Hippocampal formation (tissue), 2 donors: ENCODE data around the gene SNX10.
A peak's percentile ranks its signal among the peaks of the same experiment; 100 is the strongest.

ENCODE experiments used
- DNase-seq, 2 donors: peaks; one replicate each; lab custom pipeline; 2025; lab: John Stamatoyannopoulos, UW

SNX10 gene

DNA sequence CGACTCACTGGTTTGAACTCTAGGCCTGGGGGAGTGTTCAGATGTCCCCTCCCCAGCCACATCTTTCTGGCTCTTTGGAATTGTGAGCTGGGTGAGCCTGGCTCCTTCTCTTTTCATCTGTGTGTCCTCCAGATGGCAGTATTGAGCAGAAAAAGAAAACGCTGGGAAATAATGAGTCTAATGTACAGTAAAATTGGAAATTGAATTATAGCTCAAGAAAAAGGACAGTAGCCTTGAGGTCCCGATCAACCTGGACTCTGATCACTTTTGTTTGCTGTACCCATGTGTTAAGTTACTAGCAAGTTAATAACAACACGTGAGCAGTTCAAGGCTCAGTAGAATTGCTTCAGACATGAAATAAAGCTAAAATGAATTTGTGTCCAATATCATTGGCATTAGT is 77.9 kb downstream of the SNX10 start:
- peak in 1 of 2 donors; percentile 75 for DNase-seq

DNA sequence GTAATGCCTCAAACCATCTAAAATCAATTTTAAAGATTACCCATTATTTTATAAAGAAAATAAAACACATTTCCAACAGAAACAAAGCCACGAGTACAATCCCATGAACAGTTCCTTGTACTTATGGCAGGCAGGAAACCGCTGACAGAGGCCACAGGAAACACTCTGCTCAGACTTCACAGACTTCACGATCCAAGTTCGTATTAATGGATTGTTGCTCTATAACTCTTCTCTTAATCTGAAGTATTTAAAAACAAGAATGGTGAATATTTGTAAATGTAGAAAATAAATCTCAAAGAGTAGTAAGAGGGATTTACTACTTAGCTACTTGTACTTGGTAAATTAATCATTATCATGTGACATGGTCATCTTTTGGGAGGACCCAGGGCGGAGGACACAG is 78.3 kb downstream of the SNX10 start:
- no peak for DNase-seq

DNA sequence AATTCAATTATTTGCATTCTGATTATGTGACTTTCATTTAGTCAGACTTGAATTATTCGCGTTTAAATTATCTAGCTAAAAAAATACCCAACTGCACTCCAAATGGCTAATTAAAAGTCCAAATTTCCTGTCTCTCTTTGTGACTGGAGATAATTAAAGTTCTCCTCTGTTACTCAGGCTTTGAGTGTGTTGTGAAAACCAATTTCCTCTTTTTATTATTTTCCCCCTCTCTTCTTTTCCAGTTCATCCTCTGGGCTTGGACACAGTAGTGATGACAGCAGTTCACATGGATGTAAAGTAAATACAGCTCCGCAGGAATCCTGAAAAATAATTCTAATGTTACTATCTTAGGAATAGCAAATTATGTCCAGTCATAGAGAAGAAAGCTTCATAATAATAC is 80.6 kb downstream of the SNX10 start:
- no peak for DNase-seq

DNA sequence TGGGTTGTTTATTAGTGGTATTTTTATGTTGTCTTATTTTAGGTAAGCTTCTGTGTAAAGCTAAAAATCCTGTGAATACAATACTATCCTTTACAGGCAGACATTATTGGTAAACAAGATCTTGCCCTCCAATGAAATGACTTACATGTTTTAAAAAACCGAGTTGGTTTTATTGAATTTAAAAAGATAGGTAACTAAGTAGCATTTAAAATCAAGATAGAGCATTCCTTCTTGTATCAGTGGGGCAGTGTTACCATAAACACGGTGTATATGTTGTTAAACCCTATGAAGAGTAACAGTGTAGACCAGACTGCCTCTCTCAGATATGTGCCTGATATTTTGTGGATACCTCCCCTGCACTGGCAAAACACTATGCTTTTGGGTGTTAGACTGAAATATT is 81.0 kb downstream of the SNX10 start:
- DNase-seq, result no peak

DNA sequence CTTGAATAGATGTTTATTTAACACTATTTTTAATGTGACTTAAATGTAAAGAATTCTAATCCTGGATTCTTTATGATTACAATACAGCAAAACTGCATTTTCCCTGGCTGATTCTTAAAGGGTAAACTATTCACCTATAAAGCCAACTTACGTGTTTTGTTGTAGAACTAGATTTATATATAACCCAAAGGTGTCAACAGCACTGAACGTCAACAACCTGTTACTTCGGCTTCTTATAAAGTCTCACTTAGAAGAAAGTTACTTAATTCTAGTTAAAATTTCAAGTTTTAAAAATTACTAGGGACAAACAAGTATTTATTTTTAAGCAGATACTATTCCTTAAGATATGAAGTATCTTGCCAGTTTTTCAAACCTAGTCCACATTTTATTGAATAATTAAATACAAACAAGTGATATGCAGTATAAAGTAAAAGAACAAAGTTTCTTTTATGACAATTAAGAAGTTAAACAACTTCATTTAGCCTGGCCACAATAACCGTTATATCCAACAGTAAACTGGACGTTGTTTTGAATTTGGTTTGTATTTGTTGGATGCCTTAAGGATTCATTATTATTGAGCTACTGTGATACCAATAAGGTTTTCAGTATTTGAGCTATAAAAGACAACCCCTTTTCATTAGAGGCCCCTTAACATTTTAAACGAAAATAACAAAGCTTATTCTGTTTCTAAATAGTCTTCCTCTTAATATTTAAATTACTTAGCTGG is 83.1 kb downstream of the SNX10 start:
- DNase-seq, result no peak

DNA sequence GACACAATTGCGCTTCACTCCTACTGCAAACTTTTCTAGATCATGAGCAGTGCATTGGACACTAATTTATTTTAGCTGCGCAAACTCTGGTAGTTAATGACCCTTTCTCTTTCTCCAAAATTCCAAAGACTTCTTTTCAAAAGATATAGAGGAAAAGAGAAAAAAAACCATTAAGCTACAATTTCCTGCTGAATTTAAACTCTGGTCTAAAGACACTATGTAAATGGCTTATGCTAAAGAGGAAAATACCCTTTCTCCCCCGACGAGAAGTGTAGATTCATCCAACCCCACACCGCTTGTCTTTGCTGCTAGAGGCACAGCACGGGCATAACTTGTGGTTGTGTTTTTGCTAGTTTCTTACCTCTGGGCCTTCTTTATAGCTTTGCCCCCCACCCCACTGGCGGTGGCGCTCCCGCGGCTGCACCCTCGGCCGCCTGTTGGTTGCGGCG is 84.1 kb downstream of the SNX10 start:
- DNase-seq, result no peak

DNA sequence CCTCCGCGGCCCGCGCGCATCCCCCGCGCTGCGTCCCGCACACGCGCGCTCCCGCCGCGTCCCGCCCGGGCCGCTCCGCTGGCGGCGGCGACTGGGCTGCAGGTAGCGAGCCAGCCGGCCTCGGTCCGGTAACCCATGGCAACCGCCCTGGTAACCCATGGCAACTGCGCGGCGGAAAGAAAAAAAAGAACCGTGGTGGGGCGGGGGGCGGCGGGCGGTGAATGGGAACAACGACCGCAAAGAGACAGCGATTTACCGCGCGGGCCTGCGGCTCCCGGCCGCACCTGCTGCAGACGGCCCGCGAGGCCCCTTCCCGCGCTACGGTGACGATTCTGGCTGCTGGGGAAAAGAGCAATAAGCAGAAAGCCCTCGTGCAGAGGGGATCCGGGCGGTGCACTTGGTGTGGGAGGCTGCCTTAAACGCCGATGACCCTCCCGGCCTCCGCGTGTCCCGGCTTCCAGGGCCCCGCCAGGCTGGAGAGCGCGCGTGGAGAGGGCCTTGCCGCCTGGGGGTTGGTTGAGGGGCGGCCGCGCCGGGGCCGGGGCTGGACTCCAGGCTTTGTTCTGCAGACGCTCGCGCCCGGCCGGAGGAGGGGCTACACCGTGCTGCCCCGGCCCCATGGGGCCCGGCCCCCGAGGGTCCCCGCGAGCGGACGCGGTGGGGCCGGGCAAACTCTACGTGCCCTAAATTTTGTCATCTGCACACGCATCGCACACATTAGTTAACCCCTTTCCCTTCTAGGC is 84.7 kb downstream of the SNX10 start:
- DNase-seq, result peak in 1 of 2 donors; percentile 20

DNA sequence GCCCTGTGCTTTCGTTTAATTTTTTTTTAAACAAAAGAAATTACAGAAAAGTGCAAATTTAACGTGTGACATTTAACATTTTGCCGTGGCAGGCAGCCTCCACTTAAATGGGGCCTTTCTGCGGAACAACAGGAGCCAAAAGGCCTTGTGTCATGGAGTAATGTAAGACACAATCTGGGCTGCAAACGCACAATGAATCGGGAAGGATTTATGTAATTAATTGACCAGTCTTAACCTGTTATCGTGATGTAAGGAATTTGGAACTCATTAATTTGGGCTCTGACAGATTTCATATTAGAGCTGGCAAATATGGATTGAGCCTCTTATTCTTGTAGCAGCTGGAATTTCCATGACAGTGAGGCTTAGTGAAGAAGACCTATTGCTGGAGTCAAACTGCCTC is 86.4 kb downstream of the SNX10 start:
- no peak for DNase-seq

DNA sequence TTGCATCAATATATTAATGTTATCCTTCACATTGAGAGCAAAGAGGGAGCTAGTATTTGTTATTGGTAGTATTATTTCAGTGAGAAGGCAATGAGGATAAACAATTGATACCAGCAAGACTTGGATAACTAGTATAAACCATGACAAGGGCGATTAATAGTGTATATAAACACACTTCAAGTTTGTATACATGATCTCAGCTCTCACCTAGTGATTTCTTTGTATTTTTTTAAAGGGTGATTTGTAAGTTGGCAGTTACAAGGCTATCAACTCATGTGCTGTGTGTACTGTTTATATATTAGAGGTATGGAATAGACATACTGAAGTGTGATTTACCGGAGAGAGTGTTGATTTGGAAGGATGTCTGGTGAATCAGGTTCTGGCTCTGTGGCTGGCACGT is 88.0 kb downstream of the SNX10 start:
- DNase-seq, result no peak

DNA sequence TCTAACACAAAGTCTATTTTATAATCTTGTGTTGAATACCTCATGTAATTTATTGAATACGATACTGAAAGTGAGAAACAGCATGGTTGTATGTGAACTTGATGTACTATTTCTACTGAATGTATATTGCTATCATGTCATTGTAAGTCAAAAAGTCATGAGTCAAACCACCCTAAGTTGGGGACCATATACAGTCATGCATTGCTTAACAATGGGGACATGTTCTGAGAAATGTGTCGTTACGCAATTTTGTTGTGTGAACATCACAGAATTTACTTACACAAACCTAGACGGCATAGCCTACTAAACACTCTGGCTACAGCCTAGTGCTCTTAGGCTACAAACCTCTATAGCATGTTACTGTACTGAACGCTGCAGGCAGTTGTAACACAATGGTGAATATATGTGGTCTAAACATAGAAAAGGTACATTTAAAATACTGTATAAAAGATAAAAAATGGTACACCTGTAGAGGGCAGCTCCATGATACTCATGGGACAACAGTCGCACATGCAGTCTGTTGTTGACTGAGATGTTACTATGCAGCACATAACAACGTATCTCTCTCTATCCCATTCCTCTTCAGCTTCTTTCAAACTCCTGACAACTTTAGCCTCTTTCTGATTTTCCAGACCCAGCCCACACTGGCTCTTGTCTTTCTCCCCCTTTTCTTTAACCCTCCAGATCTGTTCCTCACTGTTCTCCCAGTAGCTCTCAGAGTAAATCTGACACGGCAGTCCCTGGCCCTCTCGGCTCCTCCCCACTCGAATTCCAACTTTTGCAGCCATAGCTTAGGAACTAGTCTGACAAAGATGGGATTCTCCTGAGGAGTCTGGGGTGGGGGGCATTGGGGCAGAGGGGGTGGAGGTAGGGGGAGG is 90.1 kb downstream of the SNX10 start:
- DNase-seq, result no peak

DNA sequence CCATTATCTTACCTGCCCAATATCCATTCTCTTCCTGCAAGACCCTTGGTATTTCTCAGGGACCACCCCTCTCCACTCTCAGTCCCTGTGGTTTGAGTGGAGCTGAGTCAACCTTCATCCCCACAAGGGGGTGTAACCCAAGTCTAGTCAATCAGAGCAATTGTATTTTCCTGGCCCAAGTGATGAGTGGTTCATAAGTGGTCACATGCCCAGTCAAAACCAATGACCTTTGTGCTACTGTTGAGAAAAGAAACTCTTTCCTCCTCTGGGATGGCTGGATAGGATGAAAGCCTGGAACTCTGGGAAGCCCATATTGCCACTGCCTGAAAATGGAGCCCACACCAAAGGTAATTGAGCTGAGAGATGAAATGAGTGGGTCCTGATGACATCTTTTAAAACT is 93.6 kb downstream of the SNX10 start:
- no peak for DNase-seq

DNA sequence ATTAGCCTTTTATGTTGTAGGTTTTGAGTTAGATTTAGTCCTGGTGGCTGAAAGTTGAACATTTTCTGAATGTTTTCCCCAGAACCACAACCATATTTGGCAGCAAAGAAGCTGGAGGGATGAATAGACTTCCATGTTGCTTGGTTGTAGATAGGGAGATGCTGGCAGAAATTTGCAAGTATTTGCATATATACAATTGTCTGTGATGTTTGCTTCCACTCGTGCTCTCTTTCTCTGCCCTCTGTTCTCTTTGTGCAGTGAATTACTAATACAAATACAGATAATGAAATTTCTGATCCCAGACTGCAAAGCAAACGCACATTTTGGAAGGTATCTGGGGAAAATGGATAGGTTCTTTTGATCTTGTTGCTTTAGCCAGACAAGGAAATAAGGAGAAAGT is 96.1 kb downstream of the SNX10 start:
- DNase-seq, result no peak

DNA sequence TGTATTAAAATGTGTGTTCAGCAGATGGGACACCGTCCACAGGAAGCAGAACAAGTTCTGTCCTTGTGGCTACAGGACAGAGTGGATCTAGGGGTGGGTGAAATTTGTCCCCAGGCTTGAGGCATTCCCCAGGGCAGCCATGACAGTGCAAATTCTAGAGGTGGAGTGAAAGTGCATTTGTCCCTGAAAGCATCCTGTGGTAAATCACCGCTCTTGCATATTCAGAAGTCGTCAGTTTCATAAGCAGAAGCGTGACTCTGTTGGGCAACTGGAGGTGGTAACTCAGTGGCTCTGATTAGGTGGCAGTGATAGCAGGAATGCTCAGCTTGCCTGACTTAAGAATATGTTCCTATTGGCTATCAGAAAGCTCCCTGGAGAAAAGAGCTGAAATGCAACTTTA is 96.6 kb downstream of the SNX10 start:
- DNase-seq, result no peak

DNA sequence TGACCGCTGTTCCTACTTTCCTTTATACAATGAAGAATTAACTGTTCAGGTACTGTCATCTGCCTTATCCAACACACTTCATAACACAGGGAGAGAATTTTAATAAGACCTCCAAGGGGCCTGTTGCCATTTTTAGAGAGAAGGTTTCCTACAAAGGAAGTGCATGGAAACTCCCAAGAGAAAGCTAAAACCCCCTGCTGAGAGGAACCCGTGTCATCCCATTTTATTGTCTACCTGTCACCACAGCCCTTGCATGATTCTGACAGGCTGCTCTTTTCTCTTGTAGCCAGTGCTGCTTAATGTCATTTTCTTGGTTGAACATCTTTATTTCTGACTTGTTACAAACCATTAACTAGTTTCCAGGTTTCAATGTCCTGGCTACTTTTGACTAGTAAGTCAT is 98.4 kb downstream of the SNX10 start:
- no peak for DNase-seq

DNA sequence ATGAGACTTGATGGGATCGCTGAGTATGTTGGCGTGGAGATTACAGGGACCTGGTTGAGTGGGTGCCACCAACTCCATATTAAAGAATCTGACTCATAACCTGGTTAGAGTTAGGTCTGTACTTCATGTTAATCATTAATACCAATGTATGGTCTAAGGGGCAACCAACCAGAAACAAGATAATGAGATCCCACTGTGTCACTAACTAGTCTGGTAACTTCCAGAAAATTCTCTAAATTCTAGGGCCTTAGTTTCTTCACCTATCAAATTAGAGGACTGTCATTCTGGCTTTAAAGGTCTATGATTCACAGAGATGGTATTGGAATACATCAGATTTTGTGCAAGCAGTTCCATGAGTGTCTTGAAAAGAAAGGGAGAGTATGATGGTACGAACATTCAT is 102.2 kb downstream of the SNX10 start:
- no peak for DNase-seq

DNA sequence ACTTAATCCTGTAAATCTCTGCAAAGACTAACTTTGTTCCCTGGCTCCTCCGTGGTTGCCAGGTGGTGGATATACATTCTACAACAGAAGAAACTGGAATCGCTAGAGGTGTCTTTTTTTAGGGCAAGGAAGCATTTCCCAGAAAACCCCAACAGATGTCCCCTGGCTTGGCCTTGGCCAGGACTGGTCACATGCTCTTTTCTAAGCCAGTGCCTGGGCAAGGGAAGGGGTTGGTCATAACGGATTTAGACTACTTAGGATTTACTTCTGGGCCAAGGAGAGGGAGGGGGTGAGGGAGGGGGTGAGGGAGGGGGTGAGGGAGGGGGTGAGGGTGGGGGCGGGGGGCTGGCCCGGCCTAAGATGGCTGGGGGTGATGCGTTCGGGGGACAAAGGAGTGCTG is 105.7 kb downstream of the SNX10 start:
- DNase-seq, result no peak

DNA sequence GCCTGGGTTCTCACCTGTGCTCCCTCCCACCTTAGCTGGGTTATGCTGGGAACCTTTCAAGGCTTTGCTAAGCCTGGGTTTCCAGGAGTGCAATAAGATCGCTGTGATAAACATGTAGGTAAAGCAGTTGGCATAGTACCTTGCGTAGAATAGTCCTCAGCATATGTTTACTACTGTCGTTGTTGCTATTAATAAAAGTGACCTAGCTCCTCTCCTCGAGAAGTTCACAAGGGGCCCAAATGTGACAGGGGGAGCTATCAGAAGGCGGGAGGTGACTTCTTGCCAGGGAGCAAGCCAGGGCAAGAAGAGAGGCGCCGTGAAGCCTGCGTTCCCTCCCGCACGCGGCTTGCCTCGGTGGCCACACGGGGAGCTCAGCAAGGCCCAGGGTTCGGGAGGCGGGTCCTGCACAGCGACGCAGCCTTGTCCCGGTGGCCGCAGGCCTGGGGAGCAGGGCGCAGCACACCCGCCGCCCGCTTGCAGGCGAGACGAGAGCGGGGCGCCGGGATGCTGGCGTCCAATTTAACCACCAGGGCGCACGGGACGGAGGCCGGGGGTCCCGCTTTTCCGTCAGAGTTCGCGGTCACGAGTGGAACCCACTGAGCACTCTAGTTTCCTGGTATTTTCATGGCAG is 106.2 kb downstream of the SNX10 start:
- no peak for DNase-seq

DNA sequence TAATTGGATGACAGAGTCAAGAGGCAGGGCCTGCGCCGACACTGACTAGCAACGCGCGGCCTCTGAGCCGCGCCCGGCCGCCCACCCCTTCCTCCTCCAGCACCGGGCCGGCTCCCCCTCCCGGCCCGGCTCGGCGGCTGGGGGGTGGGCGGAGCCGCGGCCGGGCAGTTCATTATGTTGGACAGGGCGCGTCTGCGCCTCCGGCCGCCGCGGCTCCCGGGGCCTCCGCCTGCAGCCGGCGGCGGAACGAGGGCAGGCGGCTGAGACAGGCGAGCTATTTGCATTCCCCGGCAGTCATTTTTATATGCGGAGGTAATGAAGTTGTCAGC is 106.7 kb downstream of the SNX10 start:
- DNase-seq, result no peak

DNA sequence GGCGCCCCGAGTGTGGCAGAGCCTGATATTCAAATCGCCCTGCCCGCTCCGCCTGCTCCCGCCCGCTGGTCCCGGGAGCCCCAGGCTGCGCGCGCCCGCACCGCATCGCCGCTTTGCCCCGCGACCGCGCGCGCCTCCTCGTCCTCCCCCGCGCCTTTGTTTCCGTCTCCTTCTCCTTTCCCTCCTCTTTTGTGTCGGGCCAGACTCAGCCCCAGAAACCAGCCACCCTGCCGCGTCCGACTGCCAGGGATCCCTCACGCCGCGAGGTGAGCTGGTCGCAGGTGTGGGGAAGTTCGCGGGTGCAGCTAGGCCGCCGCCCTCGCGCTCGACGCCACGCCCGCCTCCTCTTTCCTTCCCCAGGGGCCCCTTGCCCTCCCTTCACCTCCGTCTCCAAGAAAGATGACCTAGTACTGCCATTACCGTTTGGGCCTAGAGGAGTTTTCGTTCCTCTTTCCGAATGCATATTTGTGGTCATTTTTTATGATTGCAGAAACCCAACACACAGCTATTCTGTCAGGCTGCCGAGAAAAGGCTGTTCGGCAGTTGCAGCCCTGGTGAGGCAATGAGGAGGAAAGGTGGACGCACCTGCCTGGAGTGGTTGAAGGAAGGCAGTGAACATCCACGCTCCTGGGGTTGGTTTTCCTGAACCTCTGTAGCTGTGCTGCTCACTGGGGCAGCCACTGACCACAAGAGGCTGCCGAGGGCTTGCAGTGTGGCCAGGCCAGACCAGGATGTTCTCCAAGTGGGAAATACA is 107.3 kb downstream of the SNX10 start:
- no peak for DNase-seq

DNA sequence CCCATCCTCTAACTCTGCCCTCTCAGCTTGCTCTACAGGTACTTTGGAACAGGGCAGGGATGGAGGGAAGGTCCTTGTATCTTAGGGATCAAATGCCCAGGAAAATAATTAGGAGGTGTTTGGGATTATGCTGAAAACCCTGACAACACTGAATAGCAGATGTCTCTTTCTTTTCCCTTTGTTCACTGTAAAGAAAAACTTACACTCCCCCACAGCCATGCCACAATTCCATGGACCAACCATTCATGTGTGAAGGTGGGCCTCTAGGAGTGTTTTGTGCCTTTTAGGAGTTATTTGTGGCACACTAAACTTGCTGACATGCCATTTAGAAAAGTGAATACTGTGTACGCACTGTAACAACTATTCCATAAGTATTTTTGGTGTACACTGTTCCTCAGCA is 108.1 kb downstream of the SNX10 start:
- no peak for DNase-seq

DNA sequence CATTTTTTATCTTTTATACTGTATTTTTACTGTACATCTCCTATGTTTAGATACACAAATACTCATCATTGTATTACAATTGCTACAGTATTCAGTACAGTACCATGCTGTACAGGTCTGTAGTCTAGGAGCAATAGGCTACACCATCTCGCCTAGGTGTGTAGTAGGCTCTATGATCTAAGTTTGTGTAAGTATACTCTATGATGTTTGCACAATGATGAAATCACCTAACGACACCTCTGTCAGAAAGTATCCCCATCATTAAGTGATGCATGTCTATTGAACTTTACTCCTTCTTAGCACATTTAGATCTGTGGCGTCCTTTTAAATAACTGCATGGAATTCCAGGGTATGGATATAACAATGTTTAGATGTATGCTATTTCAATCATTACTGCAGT is 112.0 kb downstream of the SNX10 start:
- no peak for DNase-seq
